Activated naive CD4-positive, alpha-beta T cell treated with anti-CD3 and anti-CD28 coated beads, Interleukin-2, amount 50 U/mL, for 16 hours (primary cell): ENCODE data around the gene KCNAB1.
"Not testable (repeated sequence)": the region's sequence is repeated elsewhere in the genome, so short reads cannot be mapped to it uniquely, and the experiment has no call there.

Experiments used
- DNase-seq: peaks from one replicate; pipeline ENCODE4 v3.0.0-alpha.2; 2020

KCNAB1 gene

DNA sequence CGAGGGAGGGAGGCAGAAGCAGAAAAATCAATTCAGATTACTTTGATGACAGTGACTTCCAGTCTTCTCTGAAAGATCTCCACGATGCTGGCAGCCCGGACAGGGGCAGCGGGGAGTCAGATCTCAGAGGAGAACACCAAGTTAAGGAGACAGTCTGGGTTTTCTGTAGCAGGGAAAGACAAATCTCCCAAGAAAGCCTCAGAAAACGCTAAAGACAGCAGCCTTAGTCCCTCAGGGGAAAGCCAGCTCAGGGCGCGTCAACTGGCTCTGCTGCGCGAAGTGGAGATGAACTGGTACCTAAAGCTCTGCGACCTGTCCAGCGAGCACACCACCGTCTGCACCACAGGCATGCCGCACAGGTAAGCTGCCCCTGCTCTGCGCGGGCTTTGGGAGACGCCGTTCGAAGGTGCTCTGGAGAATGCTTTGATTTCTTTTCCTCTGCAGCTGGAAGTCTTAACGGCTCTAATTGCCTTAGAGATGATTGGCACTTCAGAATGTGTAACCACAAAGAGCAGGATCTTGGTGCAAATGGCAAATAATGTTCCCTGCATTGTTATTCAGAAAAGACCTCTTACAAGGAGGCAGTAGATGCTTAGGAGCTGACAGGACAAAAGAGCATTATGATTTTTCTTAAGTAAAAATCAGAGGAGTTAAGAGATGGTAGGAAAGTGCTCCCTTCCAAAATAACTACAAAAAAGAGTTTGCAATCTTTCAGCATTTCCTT is at the start of gene KCNAB1:
KCNAB1 (plus strand) TSS at position 51 of the 724 bp plus-strand sequence.
- DNase-seq, result no peak

- DNase-seq, result no peak
These were observed 49.3 kb upstream of the KCNAB1 start for GRCh38 chr3:156071031-156071430.

GRCh38 chr3:156072950-156073657 is 47.3 kb upstream of the KCNAB1 start:
- not testable (repeated sequence) for DNase-seq

DNA sequence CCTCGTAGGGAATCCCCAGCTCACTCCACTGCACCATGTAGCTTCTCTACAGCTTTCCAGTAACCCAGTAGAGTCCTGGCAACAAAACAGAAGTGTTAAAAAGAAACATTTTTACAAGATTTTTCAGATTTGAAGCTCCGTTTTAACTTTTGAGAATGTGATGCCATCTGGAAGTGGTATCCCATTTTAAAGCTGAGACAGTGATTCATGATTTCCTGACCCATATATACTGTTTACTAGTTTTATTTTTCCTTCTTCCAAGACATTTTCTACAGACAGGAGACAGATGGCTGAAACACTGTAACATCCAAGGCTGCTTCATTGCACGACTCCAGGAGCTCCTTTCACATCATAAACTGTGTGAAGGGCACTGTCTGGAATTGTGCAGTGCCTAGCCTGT is 30.3 kb upstream of the KCNAB1 start:
- no peak for DNase-seq

DNA sequence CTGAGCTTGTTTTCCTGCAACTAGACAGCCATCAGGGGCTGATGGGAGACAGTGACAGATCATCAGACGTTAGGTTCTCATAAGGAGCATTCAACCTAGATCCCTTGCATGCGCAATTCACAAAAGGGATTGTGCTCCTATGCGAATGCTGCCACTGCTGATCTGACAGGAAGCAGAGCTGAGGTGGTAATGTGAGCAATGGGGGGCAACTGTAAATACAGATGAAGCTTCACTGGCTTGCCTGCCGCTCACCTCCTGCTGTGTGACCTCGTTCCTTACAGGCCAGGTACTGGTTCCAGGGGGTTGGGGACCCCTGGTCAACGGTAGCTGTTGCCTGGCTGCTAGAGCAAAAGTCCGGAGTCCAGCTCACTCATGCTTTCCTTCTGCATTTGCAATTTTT is 26.4 kb upstream of the KCNAB1 start:
- no peak for DNase-seq

DNA sequence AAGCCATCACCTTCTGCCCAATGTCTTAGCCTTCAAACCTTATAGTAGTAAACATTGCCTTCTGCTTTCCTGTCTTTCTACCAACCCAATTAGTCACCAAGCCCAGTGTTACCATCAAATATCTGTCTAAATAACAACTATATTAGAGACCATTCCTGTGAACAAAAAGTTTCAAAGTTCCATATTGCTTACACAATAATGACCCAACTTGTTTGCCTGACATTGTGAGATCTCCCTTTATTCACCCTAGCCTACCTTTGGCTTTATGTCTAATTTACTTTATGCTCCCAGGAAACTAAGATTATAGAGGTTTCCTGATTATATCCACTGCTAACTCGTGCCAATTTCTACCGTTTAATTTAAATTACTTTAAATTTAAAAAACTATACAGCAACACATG is 26.0 kb upstream of the KCNAB1 start:
- no peak for DNase-seq

DNA sequence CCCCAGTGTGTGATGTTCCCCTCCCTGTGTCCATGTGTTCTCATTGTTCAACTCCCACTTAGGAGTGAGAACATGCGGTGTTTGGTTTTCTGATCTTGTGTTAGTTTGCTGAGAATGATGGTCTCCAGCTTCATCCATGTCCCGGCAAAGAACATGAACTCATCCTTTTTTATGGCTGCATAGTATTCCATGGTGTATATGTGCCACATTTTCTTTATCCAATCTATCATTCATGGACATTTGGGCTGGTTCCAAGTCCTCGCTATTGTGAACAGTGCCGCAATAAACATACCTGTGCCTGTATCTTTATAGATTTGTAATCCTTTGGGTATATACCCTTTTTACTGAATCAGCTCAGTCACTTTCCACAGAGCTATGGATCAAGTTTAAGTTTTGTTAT is 24.7 kb upstream of the KCNAB1 start:
- DNase-seq, result not testable (repeated sequence)

DNA sequence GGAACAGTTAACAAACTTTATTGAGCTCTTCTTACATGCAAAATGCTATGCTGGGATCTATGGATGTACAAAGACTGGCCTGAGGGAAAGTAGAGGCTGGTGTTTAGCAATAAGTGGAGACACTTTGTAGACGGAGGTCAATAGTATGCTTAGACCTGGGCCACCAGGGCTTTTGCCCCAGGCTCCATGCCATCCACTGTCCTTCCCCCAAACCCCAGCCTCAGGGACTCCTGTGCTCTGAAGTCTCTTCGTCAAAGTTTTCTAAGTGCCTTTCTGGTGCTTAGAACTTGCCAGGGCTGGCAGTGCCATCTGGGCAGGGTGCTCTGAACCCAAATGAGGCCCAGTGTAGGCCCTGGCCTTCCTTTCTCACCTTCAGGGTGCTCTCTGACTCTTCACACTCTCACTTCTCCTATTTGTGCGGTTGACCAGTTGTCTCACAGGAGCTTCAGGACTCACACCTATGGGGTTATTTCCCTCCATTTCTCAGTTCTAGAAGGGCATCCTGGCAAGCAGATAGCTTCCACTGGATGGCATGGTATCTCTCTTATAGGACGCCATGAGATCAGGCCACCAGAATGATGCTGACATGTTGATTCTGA is 21.8 kb upstream of the KCNAB1 start:
- DNase-seq, result no peak

- not testable (repeated sequence) for DNase-seq
These were observed 21.0 kb upstream of the KCNAB1 start for GRCh38 chr3:156099348-156099747.

DNA sequence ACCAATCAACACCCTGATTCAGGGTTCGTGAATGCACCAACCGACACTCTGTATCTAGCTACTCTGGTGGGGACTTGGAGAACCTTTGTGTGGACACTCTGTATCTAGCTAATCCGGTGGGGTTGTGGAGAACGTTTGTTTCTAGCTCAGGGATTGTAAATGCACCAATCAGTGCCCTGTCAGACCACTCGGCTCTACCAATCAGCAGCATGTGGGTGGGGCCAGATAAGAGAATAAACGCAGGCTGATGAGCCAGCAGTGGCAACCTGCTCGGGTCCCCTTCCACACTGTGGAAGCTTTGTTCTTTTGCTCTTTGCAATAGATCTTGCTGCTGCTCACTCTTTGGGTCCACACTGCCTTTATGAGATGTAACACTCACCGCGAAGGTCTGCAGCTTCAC is 20.4 kb upstream of the KCNAB1 start:
- not testable (repeated sequence) for DNase-seq

- DNase-seq, result no peak
These were observed 18.0 kb upstream of the KCNAB1 start for GRCh38 chr3:156102267-156102931.

- DNase-seq, result no peak
These were observed 13.5 kb upstream of the KCNAB1 start for GRCh38 chr3:156106721-156107373.

- no peak for DNase-seq
These were observed 12.9 kb upstream of the KCNAB1 start for GRCh38 chr3:156107504-156107903.

DNA sequence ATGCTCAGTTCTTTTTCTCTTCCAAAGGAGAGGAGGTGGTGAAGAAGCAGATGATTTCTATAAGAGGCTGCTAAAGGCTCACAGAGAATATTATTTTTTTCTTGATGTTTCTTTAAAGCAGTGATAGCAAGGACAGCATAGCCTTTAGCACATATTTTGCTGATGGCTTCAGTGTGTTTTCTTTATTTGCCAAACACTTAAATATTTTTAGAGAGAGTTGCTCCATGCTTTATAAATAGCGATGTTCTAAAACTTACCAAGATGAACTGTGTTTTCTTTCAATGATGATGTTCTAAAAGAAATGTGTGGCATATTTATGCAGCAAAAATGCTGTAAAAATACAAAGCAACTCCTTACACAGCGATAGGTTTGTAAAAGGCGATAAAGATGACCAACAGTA is 11.8 kb upstream of the KCNAB1 start:
- DNase-seq, result no peak

DNA sequence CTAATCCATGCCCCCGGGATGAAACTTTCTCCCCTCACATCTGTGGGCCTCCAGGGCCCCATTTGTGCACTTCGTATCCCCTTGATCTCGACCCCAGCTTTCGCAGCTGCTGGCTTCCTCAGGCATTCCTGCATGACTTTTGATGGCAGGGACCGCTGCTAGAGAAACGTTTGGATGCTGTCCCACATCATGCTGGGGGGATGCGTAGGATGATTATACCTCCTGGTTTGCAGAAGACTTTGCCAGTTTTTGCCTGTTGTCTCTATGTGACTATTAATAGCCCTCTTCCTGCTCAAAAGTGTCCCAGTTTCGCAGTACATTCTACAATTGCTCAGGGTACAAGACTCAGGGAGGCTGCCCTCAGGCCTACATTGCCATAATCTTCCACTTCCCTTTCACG is 10.4 kb upstream of the KCNAB1 start:
- DNase-seq, result no peak

DNA sequence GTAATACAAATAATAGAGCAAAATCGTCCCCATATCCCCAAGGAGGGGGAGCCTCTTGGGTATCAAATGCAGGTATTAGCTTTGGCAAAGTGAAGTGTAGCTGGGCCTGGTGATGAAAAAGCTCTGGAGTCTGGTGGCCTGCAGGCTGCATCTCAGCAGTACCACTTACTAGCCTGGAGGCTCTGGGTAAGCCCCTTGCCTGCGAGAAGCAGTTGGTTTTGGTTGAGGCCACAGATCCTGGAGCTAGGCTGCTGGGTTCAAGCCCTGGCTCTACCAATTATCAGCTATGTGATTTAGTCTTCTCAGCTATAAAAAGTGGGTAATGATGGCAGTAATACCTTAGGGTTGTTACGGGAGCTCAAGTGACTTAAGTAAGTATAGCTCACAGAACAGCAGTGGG is 6.1 kb downstream of the KCNAB1 start:
- no peak for DNase-seq

GRCh38 chr3:156131241-156131640 is 10.9 kb downstream of the KCNAB1 start:
- no peak for DNase-seq

DNA sequence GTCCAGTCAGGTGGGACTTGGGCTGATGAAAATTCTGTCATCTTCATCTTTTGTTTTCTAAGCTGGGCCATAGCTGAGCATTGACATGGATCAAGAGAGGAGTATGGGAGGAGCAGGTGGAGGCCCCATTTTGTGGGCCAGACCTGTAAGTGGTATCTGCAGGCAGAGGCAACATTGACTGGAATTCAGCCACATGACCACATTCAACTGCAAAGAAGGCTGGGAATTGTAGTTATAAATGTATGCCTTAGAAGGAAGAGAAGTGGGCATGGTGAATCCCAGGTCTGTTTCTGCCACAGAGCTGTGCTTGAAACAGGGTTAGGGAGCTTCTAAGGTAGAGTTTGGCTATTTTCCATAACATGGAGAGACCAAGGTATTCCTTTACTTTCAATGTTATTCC is 11.4 kb downstream of the KCNAB1 start:
- DNase-seq, result no peak

DNA sequence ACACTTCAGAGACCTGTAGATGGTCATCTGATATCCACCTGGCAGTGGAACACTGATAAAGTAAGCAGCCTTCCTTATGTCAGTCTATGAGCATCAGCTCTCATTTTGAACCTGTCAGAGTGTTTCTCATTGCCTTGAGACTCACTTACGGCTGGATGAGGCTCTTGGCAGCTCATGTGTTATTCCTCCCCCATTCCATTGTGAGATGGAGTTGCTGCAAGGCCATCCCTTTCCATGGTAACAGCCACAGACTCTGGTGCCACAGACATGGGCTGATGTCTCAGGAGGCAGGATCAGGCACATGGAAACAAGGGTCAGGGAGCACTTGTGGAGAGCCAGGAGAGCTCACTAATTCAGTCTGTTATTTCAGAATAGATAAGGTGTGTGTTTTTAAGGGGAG is 11.9 kb downstream of the KCNAB1 start:
- DNase-seq, result no peak

DNA sequence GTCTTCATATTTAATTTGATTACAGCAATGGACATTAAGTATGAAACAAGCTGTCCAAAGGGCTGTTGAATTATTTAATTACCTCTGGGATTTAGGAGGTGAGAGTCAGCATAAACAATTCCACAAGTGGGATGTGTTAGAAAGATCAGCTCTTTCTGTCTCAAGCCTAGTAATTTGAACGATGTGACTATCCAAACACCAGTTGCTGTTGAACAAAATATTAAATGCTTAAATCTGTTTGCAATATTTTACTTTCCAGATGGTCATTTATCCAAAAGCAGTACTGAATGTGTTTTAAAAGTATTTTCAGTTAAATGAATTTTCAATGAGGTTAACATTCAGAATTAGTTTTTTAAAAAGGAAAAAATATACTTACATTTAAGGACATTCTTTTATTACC is 12.7 kb downstream of the KCNAB1 start:
- DNase-seq, result no peak

DNA sequence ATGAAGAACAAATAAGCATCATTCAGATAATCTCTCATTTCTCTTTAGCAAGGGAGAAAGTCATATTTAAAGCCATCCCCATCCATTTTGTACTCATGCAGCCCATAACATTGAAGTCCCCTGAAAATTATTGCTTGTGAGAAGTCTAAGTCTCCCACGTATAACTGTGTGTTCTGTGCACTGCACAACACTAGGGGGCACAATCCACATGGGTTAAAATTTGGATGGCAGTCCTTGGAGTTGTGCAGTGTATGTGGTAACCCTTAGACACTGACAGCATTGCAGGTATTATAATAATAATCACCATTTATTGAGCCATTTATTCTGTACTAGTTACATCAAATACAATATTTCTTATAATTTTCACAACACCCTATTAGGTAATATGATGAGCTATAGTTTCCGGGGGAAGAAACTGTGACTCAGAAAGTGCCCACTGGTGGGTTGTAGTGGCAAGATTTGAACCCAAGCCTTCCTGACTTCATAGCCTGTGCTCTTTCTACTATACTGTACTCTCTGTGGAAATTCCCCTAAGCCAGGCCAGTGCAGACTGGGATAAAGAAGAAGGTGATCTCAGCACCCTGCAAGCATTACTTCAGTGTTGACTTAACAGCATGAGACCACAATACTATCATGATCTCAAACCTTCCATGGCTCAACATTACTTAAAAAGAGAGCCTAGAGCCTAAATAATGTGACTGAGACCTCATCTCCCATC is 15.7 kb downstream of the KCNAB1 start:
- no peak for DNase-seq

- not testable (repeated sequence) for DNase-seq
These were observed 17.0 kb downstream of the KCNAB1 start for GRCh38 chr3:156137397-156137796.
